Measurements from ENCODE around the gene PPP6R1.

PPP6R1 gene, protein sequence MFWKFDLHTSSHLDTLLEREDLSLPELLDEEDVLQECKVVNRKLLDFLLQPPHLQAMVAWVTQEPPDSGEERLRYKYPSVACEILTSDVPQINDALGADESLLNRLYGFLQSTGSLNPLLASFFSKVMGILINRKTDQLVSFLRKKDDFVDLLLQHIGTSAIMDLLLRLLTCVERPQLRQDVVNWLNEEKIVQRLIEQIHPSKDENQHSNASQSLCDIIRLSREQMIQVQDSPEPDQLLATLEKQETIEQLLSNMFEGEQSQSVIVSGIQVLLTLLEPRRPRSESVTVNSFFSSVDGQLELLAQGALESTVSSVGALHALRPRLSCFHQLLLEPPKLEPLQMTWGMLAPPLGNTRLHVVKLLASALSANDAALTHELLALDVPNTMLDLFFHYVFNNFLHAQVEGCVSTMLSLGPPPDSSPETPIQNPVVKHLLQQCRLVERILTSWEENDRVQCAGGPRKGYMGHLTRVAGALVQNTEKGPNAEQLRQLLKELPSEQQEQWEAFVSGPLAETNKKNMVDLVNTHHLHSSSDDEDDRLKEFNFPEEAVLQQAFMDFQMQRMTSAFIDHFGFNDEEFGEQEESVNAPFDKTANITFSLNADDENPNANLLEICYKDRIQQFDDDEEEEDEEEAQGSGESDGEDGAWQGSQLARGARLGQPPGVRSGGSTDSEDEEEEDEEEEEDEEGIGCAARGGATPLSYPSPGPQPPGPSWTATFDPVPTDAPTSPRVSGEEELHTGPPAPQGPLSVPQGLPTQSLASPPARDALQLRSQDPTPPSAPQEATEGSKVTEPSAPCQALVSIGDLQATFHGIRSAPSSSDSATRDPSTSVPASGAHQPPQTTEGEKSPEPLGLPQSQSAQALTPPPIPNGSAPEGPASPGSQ

DNA sequence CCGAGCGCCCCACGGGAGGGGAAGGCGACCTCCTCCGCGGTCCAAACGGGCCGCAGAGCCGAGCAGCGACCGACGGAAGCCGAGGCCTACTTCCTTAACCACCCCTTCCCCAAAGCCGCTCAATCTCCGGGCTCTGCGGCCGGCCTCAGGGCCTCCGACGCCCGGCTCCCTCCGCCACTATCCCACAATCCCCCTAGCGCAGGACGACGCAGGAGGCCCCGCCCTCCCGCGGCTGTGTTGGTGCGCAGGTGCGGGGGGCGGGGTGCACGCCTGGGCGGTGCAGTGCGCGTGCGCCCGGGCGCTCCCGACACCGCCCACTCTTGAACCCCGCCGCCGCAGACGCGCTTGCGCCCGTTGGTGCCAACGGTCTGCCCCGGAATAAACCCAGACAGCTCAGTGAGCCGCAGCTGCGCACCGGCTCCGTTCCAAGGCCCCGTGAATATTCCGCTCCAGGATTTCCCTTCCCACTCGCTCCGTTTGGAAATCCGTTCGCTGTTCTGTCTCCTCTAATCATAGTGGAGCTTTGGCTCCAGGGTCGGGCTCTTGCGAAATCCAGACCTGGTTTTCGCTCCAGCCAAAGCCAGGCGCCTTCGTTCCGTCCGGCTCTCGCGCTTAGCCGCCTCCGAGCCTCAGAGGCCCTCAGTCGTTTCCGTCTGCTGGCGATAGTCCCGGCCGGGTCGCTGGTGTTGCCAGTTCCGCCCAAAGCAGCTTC lies at the start of gene PPP6R1:
TSS of gene PPP6R1 (minus strand) at position 190 of the 712 bp plus-strand sequence. CDS start 11,914 bp downstream, outside the sequence.
- DNase-seq (ENCODE audit: low read depth) = peak; percentile 99

DNA sequence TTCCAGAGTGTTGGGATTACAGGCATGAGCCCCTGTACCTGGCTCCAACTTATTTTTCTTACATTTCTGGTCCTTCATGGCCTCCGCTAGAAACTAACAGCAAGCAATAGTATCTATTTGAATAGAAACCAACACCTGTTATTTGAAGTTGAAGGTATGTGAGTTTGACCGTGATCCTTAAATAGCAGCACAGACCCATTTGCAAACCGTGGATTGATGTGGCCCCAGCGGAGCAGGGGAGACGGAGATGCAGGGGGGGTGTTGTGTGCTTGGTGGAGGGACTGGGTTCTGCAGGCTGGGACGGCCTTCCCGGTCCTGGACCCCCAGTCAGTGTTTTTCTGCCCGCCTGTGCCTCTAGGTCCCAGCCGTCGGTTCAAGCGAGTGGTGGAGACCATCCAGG lies 49.5 kb upstream of the PPP6R1 start:
- DNase-seq (ENCODE audit: low read depth) = no peak

DNA sequence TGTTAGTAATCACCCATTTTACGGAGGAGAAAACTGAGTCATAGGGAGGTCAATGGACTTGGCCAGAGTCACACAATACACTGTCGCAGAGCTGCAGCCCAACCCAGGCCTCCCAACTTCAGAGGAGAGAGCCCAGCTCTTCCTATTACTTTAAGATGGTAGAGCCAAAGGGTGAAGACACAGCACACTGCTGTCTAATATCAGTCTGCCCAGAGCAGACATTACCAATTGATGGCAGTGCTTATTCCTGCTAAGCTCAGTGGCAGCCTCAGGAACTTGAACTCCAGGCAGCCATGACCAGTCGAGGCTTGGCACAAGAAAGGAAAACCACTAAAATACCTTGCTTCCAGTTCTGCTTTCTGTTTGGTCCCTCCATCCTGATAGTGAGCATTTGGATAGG lies 47.9 kb upstream of the PPP6R1 start:
- no peak for DNase-seq (ENCODE audit: low read depth)

DNA sequence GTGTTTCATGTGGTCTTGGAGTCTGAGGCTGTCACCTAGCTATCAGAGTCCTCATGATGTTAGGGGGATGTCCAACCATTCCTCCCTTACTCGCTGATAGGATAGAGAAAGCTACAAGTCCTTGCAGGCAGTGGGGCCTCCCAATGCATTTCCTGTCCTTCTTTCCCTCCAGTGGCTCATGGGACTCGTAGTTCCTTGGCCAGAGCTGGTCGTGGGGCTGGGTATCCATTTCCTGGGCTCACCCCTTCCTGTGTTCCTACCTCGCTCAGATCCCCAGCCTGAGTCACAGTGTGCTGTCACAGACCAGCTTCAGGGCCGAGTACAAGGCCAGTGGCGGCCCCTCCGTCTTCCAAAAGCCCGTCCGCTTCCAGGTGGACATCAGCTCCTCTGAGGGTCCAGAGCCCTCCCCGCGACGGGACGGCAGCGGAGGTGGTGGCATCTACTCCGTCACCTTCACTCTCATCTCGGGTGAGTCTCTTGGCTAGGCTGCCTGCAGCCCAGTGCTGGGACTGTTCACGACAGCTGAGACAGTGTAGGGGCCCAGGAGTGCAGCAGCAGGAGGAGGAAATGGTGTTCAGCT lies 47.3 kb upstream of the PPP6R1 start:
- DNase-seq (ENCODE audit: low read depth) = no peak

DNA sequence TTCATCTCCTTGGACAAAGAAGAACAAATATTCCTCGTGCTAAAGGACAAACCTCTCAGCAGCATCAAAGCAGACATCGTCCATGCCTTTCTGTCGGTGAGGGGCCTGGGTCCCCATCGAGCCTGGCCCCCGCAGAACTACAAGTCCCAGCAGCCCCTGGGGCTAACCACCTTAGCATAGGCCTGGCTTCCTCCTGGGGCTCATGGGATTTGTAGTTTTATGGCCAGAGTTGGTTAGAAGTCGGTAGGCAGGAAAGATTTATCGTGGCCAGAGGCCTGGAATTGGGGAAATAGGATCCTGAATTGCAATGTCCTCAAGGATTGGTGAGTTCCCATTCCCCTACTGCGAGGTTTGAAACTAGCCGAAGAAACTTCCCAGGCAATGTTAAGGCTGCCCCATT lies 46.7 kb upstream of the PPP6R1 start:
- no peak for DNase-seq (ENCODE audit: low read depth)

DNA sequence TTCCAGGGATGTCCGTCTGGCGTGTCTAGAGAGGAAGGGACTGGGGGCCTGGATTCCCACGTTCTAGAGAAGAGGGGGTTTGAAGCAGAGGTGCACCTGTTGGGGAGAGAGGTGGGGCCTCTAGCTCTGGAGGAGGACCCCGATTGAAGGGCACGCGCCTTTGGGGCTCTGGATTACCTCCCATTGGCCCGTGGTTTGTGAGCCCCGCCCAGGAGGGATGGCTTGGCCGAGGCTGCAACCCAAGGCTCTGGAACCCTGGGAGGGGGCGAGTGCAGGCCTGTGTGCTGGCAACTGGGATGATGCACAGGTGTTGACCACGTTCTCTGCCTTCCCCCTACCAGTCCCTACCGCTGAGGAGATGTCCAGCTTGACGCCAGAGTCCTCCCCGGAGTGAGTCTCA lies 46.2 kb upstream of the PPP6R1 start:
- DNase-seq (ENCODE audit: low read depth) = no peak

DNA sequence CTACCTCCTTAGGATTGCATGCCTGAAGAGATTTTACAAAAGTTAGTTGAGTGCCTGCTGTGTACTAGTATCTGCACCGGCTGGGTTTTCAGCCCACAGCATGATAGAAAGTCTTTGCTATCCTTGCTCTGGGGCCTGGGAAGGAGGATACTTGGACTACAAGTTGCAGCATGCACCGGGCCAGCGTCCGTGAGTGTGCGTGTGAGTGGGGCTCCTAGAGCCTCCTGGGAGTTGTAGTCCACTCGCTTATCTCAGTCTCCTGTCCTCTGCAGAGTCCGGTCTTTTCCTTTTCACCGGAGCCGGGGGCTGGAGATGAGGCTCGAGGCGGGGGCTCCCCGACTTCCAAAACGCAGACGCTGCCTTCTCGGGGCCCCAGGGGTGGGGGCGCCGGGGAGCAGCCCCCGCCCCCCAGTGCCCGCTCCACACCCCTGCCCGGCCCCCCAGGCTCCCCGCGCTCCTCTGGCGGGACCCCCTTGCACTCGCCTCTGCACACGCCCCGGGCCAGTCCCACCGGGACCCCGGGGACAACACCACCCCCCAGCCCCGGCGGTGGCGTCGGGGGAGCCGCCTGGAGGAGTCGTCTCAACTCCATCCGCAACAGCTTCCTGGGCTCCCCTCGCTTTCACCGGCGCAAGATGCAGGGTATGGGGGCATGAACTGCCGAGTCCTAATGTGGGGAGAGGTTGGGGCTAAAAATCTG lies 45.6 kb upstream of the PPP6R1 start:
- DNase-seq (ENCODE audit: low read depth) = no peak

DNA sequence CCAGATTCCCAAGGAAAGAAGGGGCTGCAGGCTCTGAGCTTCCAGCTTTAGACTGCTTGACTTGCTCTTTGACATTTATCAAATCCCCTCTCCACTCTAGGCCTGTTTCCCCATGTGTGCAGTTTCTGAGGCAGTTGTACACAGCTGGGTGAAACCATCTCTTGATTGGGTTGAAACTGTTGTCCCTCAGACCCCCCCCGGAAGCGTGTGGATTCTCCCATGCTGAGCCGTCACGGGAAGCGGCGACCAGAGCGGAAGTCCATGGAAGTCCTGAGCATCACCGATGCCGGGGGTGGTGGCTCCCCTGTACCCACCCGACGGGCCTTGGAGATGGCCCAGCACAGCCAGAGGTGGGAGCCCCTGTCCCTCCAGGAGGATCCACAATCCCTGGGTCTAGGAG lies 44.7 kb upstream of the PPP6R1 start:
- DNase-seq (ENCODE audit: low read depth) = no peak

DNA sequence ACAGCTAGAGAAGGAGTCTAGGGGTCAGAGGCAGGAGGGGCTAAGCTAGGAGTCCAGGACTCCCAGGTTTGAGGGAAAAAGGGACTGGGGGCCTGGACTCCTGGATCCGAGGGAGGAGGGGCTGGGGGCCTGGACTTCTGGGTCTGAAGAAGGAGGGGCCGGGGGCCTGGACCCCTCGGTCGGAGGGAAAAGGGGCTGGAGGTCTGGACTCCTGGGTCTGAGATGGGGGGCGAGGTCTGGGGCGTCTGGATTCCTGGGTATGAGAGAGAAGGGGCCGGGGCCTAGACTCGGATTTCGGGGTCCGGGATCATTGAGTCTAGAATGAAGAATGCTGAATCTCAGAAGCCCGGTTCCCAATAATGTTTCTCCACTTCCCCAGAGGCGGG lies 43.5 kb upstream of the PPP6R1 start:
- DNase-seq (ENCODE audit: low read depth) = no peak

DNA sequence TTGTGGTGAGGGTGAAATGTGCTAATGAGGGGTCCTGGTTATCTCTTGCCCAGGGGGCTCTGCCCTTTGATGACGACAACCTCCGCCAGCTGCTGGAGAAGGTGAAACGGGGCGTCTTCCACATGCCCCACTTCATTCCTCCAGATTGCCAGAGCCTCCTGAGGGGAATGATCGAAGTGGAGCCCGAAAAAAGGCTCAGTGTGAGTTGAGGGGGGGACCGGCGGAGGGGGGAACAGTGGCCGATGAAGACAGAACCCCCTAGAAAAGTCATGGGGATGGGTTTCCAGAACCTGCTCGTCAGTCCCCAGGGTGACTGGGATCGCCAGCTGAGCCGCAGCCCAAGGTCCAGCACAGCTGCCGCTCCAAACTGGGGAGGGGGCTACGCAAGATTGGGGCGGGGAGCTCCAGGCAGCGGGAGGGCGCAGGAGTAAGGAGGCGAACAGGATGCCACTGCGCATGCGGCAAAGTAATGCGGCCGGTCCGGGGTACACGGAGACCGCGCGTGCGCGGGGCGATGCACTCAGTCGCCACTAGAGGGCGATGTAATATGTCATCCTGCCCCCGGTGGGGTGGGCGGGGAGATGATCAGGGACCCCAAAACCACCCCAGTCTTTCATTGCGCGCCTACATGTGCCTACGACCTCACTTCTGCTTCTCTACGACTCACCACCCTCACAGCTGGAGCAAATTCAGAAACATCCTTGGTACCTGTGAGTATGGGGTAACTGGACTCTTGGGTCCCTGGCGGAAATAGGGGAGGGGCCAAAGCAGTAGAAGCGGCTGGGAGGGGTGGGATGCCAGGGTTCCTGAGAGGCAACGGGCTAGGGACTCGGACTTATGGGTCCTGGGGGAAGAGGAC lies 42.9 kb upstream of the PPP6R1 start:
- DNase-seq (ENCODE audit: low read depth) = peak; percentile 34

DNA sequence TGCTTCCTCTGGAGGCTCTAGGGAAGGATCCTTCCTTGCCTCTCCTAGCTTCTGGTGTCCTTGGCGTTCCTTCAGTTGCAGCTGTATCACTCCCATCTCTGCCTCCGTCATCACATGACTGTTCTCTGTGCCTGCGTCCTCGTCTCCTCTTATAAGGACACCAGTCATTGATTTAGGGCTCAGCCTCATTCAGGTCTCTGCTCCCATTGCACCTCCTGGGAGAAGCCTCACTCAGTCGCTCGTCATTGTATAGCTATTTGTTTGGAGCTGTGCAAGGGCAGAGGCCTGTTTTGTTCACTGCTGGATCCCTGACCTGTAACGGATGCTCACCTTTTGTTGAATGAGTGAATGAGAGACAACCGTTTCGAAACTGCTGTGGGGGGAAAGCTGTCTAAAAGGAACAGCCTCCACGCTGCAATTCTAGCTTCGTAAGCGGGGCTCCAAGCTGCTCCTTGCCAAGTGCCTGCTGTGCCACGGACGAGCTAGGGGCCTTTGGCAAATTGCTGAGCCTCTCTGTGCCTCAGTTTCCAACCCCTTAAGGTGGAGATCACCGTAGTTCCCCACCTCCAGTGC lies 42.2 kb upstream of the PPP6R1 start:
- DNase-seq (ENCODE audit: low read depth) = no peak

DNA sequence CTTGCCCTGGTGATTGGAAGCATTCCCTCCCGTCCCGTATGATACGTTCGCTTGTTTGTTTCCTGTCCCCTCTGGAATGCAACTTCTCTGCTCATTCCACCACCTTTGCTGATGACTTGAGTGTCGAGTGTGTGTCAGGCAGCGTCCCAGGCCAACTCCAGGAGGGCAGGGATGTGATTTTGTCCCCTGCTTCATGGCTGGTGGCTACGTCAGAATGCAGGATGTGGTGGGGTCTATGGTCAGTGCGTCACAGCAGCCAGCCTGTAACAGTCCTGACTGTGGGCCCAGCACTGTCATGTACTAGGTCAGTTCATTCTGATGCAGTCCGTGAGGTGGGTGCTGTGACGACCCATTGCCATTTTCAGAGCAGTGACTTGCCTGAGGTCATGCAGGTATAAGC lies 41.2 kb upstream of the PPP6R1 start:
- DNase-seq (ENCODE audit: low read depth) = no peak

DNA sequence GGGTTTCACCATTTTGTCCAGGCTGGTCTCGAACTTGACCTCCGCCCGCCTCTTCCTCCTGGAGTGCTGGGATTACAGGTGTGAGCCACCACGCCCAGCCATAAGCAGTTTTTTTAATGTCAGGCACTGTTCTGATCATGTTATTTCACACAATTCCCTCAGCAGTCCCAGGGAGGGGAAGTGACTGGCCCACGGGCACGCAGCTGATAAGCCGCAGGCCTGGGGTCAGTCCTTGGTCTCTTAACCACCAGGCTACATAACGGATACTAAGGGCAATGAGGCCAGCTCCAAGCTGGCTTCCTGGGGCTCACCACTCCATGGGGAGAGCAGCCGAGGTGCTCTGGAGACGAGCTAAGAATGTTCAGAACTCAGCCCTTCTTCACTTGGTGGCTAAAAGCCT lies 38.5 kb upstream of the PPP6R1 start:
- no peak for DNase-seq (ENCODE audit: low read depth)

DNA sequence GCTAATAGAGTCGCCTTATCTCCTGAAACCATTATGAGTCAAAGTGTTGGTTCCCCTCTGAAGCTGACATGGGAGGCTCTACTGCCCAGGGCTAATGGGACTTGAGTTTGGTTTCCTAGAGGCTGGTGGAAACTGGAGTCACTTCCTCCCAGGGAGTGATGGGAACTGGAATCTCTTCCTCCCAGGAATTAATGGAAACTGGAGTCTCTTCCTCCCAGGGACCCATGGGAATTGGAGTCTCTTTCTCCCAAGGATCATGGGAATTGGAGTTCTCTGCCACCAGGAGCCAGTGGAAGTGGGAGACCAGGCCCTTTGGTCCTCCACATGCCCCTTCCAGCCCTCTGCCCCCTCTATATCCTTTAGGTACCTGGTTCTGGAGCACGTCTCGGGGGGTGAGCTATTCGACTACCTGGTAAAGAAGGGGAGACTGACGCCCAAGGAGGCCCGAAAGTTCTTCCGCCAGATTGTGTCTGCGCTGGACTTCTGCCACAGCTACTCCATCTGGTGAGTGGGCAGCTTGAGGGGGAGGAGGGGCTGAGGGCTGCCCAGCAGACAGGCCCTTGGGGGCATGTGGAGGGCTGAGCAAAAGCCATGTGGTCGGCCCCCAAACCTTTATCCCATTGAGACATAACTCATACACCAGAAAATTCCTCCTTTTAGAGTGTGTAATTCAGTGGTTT lies 30.4 kb upstream of the PPP6R1 start:
- no peak for DNase-seq (ENCODE audit: low read depth)

DNA sequence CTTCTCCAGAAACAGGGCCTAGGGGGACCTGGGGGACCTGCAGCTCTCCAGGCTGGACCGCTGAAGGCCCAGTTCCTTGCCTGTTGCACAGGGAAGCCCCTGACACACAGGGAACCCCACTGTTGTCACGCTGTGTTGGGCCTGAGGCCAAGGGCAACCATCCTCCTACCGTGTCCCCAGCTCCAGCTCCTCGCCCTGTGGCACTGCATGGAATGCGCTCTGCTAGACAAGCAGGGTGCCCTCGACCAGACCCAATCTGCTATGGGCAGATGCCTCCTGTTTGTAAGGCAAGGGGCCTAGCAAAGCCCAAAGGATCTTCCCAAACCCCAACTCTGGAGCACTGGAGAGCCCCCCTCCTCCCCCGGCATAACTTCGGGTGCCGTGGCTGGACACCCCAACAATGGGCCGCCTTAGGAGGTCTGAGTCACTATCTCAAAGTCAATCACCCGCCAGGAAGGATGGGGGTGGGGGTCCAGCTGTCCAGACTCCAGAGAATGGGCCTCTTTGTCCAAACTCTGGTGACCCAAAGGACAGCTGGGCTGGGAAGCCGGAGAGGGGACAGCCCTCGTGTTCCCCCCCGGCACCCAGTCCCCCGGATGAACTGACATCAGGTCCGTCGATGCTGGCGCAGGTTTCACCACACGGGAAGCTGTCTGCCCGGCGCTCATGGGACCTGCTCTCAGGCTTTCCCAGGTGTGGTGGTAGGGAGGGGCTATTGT lies 28.7 kb upstream of the PPP6R1 start:
- no peak for DNase-seq (ENCODE audit: low read depth)

DNA sequence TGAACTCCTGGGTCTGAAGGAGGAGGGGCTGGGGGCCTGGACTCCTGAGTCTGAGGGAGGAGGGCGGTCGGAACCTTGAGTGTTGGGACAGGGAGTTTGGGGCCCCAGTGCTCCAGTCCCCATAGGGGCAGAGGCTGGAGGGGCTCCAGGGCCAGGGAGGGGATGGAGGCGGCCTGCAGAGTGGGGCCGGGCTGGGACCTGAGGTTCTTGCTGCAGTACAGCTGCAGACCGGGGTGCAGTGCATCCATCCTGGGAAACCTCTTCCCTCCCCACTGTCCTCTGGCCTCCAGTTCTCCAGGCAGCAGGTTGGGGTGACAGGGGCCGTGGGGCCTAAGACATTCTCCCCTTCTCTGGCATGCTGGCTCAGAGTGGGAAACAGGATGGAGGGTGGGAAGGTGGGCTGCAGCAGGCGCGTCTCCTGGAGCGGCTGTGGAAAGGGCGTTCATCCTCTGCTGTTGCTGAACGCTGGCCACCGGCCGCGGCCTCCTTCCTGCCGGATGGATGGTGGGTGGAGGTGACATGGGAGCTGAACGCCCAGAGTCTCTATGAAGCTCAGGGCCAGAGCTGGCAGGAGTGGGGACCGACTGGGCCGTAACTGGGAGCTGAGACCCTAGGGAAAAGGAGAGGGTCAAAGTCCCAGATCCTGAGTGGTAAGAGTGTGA lies 26.5 kb upstream of the PPP6R1 start:
- DNase-seq (ENCODE audit: low read depth) = no peak

DNA sequence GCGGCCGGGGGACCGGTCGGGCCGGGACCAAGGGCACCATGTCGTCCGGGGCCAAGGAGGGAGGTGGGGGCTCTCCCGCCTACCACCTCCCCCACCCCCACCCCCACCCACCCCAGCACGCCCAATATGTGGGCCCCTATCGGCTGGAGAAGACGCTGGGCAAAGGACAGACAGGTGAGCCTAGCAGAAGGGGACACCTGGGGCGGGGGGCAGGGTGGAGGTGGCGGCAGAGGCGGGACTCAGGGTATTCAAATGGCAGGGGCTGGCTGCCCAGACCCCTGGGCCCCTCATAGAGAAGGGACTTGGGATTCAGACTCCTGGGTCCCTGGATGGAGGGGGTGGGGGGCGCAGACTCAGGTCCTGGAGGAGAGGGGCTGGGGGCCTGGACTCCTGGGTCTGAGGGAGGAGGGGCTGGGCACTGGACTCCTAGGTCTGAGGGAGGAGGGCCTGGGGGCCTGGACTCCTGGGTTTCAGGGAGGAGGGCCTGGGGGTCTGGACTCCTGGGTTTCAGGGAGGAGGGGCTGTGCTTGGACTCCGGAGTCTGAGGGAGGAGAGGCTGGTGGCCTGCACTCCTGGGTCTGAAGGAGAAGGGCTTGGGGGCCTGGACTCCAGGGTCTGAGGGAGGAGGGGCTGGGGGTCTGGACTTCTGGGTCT lies 25.7 kb upstream of the PPP6R1 start:
- DNase-seq (ENCODE audit: low read depth) = no peak

All from HS-5 (cell line).